ENCODE measurements around the gene UBA5. TPM values are rescaled to one million over a fixed set of nuclear protein-coding genes. Genes with fewer than 3 reads are reported as not detected.

UBA5 gene
- total RNA-seq, 2 experiments from 2014 or later: 35.4 to 39.2 TPM

- POLR2A ChIA-PET: interaction anchor here (0.9 kb wide), 1 partner anchor 10 kb away, joined by 3 read pairs; no protein-coding TSS in a partner anchor
- H3K9me3 ChIP-seq (ENCODE audit: control insufficient read depth in 1 of 2, insufficient read depth in 1 of 2, low read length in 2 of 2): no peaks in the 10 kb centered on the region
- H3K36me3 Mint-ChIP-seq (ENCODE audit: low read depth): peaks cover 85% of the 10 kb centered on the region
- no peaks in the 10 kb centered on the region for H3K4me1 ChIP-seq (ENCODE audit: insufficient read depth, low read length)
- H3K36me3 ChIP-seq (ENCODE audit: insufficient read depth, low read length): peaks cover 65% of the 10 kb centered on the region
- H3K9me3 Mint-ChIP-seq: no peaks in the 10 kb centered on the region
- no peaks in the 10 kb centered on the region for H3K27me3 Mint-ChIP-seq
- no peak overlapping the region for H3K4me3 ChIP-seq (ENCODE audit: low read length)
- H3K4me1 Mint-ChIP-seq (ENCODE audit: low read depth): peaks cover 18% of the 10 kb centered on the region
- CTCF ChIA-PET: no interaction called here
- DNase-seq: no peak
- TF ChIP-seq, protein P1, sequence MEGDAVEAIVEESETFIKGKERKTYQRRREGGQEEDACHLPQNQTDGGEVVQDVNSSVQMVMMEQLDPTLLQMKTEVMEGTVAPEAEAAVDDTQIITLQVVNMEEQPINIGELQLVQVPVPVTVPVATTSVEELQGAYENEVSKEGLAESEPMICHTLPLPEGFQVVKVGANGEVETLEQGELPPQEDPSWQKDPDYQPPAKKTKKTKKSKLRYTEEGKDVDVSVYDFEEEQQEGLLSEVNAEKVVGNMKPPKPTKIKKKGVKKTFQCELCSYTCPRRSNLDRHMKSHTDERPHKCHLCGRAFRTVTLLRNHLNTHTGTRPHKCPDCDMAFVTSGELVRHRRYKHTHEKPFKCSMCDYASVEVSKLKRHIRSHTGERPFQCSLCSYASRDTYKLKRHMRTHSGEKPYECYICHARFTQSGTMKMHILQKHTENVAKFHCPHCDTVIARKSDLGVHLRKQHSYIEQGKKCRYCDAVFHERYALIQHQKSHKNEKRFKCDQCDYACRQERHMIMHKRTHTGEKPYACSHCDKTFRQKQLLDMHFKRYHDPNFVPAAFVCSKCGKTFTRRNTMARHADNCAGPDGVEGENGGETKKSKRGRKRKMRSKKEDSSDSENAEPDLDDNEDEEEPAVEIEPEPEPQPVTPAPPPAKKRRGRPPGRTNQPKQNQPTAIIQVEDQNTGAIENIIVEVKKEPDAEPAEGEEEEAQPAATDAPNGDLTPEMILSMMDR (IDR thresholded peaks at IDR 0.05): no peak
- no peaks in the 10 kb centered on the region for H3K27me3 ChIP-seq (ENCODE audit: control insufficient read depth in 1 of 2, insufficient read depth in 2 of 2, low read length in 2 of 2)
- no peak overlapping the region for H3K27ac ChIP-seq (ENCODE audit: low read depth in 1 of 2, low read length in 2 of 2)
- intact Hi-C loops (cut with DNase I, micrococcal nuclease): no loop called here
- H3K4me3 Mint-ChIP-seq: no peak overlapping the region
- ATAC-seq (ENCODE audit: poor library complexity): no peak
- no peak overlapping the region for H3K27ac Mint-ChIP-seq
Measured at GRCh38 chr3:132709761-132710160, 49.6 kb downstream of the UBA5 start.

GRCh38 chr3:132710311-132710710, 50.2 kb downstream of the UBA5 start:
- no peaks in the 10 kb centered on the region for H3K9me3 ChIP-seq (ENCODE audit: control insufficient read depth in 1 of 2, insufficient read depth in 1 of 2, low read length in 2 of 2)
- H3K4me1 ChIP-seq (ENCODE audit: insufficient read depth, low read length): no peaks in the 10 kb centered on the region
- no peaks in the 10 kb centered on the region for H3K27me3 ChIP-seq (ENCODE audit: control insufficient read depth in 1 of 2, insufficient read depth in 2 of 2, low read length in 2 of 2)
- CTCF ChIA-PET: no interaction called here
- no peak overlapping the region for H3K4me3 Mint-ChIP-seq
- ATAC-seq (ENCODE audit: poor library complexity): no peak
- intact Hi-C loops (cut with DNase I, micrococcal nuclease): no loop called here
- no peak for DNase-seq
- peaks cover 85% of the 10 kb centered on the region for H3K36me3 Mint-ChIP-seq (ENCODE audit: low read depth)
- TF ChIP-seq, protein P1 (IDR thresholded peaks at IDR 0.05): no peak
- peaks cover 65% of the 10 kb centered on the region for H3K36me3 ChIP-seq (ENCODE audit: insufficient read depth, low read length)
- POLR2A ChIA-PET: interaction anchor here (0.9 kb wide), 1 partner anchor 10 kb away, joined by 3 read pairs; no protein-coding TSS in a partner anchor
- H3K27me3 Mint-ChIP-seq: no peaks in the 10 kb centered on the region
- H3K9me3 Mint-ChIP-seq: no peaks in the 10 kb centered on the region
- no peak overlapping the region for H3K27ac ChIP-seq (ENCODE audit: low read depth in 1 of 2, low read length in 2 of 2)
- no peak overlapping the region for H3K4me3 ChIP-seq (ENCODE audit: low read length)
- H3K4me1 Mint-ChIP-seq (ENCODE audit: low read depth): peaks cover 18% of the 10 kb centered on the region
- no peak overlapping the region for H3K27ac Mint-ChIP-seq

- CTCF ChIA-PET: interaction anchor here (1.4 kb wide), 1 partner anchor 9 kb away, joined by 4 read pairs; no protein-coding TSS in a partner anchor
- H3K27me3 ChIP-seq (ENCODE audit: control insufficient read depth in 1 of 2, insufficient read depth in 2 of 2, low read length in 2 of 2): no peaks in the 10 kb centered on the region
- H3K36me3 Mint-ChIP-seq (ENCODE audit: low read depth): peaks cover 82% of the 10 kb centered on the region
Measured at GRCh38 chr3:132713977-132714727, 54.0 kb downstream of the UBA5 start.

More at GRCh38 chr3:132713977-132714727, 54.0 kb downstream of the UBA5 start:
- POLR2A ChIA-PET: interaction anchor here (1.6 kb wide), 1 partner anchor 859 kb away, joined by 4 read pairs; the partner anchor contains the start of gene CDV3
- no peaks in the 10 kb centered on the region for H3K9me3 ChIP-seq (ENCODE audit: control insufficient read depth in 1 of 2, insufficient read depth in 1 of 2, low read length in 2 of 2)
- no peak for ATAC-seq (ENCODE audit: poor library complexity)
- H3K27ac Mint-ChIP-seq: no peak overlapping the region
- no peaks in the 10 kb centered on the region for H3K27me3 Mint-ChIP-seq
- H3K36me3 ChIP-seq (ENCODE audit: insufficient read depth, low read length): peaks cover 63% of the 10 kb centered on the region
- no peak for DNase-seq
- peaks cover 32% of the 10 kb centered on the region for H3K4me1 Mint-ChIP-seq (ENCODE audit: low read depth)
- intact Hi-C loops (cut with DNase I, micrococcal nuclease): no loop called here
- TF ChIP-seq, protein P1 (IDR thresholded peaks at IDR 0.05): no peak
- no peak overlapping the region for H3K27ac ChIP-seq (ENCODE audit: low read depth in 1 of 2, low read length in 2 of 2)
- H3K4me1 ChIP-seq (ENCODE audit: insufficient read depth, low read length): no peaks in the 10 kb centered on the region
- H3K9me3 Mint-ChIP-seq: no peaks in the 10 kb centered on the region
- no peak overlapping the region for H3K4me3 Mint-ChIP-seq
- no peak overlapping the region for H3K4me3 ChIP-seq (ENCODE audit: low read length)
